Measurements from ENCODE around the gene TUBGCP4. TPM values are rescaled to one million over a fixed set of nuclear protein-coding genes. Genes with fewer than 3 reads are reported as not detected.
A peak's percentile ranks its signal among the peaks of the same experiment; 100 is the strongest.
"Not testable (repeated sequence)": the region's sequence is repeated elsewhere in the genome, so short reads cannot be mapped to it uniquely, and the experiment has no call there.

Gene TUBGCP4
- total and polyA plus RNA-seq, 3 experiments from 2014 or later: 11.3 to 44.0 (median 39.1) TPM

- Histone ChIP-seq H3K4me1 (ENCODE audit: insufficient read depth, low read length) (no peaks in the 10 kb centered on the region), H3K9me3 (ENCODE audit: low read length) (no peaks in the 10 kb centered on the region), H3K27ac (ENCODE audit: low read depth, low read length) (no peak overlapping the region), H3K27me3 (ENCODE audit: insufficient read depth, low read length, poor library complexity, severe bottlenecking) (no peaks in the 10 kb centered on the region), H3K36me3 (ENCODE audit: insufficient read depth, low read length) (peaks cover 39% of the 10 kb centered on the region), H3K4me3 (ENCODE audit: low read length) (no peak overlapping the region)
- peaks cover 12 to 83% (median 41%) of the 10 kb centered on the region in 3 donors for H3K36me3 Mint-ChIP-seq
- no peak overlapping the region for H3K4me3 Mint-ChIP-seq
- ChIA-PET CTCF (no interaction called here), POLR2A (no interaction called here)
- no peak overlapping the region for H3K27ac Mint-ChIP-seq
- DNase-seq: no peak
- H3K9me3 Mint-ChIP-seq: no peaks in the 10 kb centered on the region
- no peaks in the 10 kb centered on the region for H3K27me3 Mint-ChIP-seq
- H3K4me1 Mint-ChIP-seq: peaks cover 0 to 3% (median 0%) of the 10 kb centered on the region in 3 donors
These were observed 11.4 kb downstream of the TUBGCP4 start for GRCh38 chr15:43382310-43382709.

GRCh38 chr15:43383070-43383469 is 12.2 kb downstream of the TUBGCP4 start:
- POLR2A ChIA-PET: no interaction called here

GRCh38 chr15:43390723-43391122 is 19.8 kb downstream of the TUBGCP4 start:
- no peaks in the 10 kb centered on the region for H3K27me3 Mint-ChIP-seq
- peak overlapping the region in 1 of 8 donors; percentile 69 for H3K27ac Mint-ChIP-seq
- H3K4me1 ChIP-seq (ENCODE audit: insufficient read depth, low read length): no peaks in the 10 kb centered on the region
- POLR2A ChIA-PET: no interaction called here
- no peaks in the 10 kb centered on the region for H3K9me3 ChIP-seq (ENCODE audit: low read length)
- H3K27me3 ChIP-seq (ENCODE audit: insufficient read depth, low read length, poor library complexity, severe bottlenecking): no peaks in the 10 kb centered on the region
- H3K4me1 Mint-ChIP-seq: no peaks in the 10 kb centered on the region
- no peak for DNase-seq
- peak overlapping the region in 1 of 7 donors; percentile 15 for H3K4me3 Mint-ChIP-seq
- no peaks in the 10 kb centered on the region for H3K9me3 Mint-ChIP-seq
- H3K36me3 Mint-ChIP-seq: peaks cover 19 to 67% (median 26%) of the 10 kb centered on the region in 3 donors
- peaks cover 19% of the 10 kb centered on the region for H3K36me3 ChIP-seq (ENCODE audit: insufficient read depth, low read length)
- no peak overlapping the region for H3K4me3 ChIP-seq (ENCODE audit: low read length)
- CTCF ChIA-PET: interaction anchor here (1.2 kb wide), 1 partner anchor 15 kb away, joined by 3 read pairs; no protein-coding TSS in a partner anchor
- no peak overlapping the region for H3K27ac ChIP-seq (ENCODE audit: low read depth, low read length)

More at GRCh38 chr15:43383070-43383469, 12.2 kb downstream of the TUBGCP4 start:
- Mint-ChIP-seq H3K4me1 (peaks cover 0 to 1% (median 0%) of the 10 kb centered on the region in 3 donors), H3K27ac (no peak overlapping the region), H3K4me3 (no peak overlapping the region), H3K36me3 (peaks cover 12 to 83% (median 36%) of the 10 kb centered on the region in 3 donors), H3K27me3 (no peaks in the 10 kb centered on the region), H3K9me3 (no peaks in the 10 kb centered on the region)
- Histone ChIP-seq H3K4me3 (ENCODE audit: low read length) (no peak overlapping the region), H3K4me1 (ENCODE audit: insufficient read depth, low read length) (no peaks in the 10 kb centered on the region), H3K36me3 (ENCODE audit: insufficient read depth, low read length) (peaks cover 34% of the 10 kb centered on the region), H3K27ac (ENCODE audit: low read depth, low read length) (no peak overlapping the region), H3K9me3 (ENCODE audit: low read length) (no peaks in the 10 kb centered on the region), H3K27me3 (ENCODE audit: insufficient read depth, low read length, poor library complexity, severe bottlenecking) (no peaks in the 10 kb centered on the region)
- no peak for DNase-seq
- CTCF ChIA-PET: no interaction called here

GRCh38 chr15:43393592-43393991 is 22.7 kb downstream of the TUBGCP4 start:
- peak overlapping the region in 1 of 8 donors; percentile 28 for H3K27ac Mint-ChIP-seq
- H3K4me3 Mint-ChIP-seq; H3K27me3 Mint-ChIP-seq; H3K4me3 ChIP-seq (ENCODE audit: low read length); H3K4me1 ChIP-seq (ENCODE audit: insufficient read depth, low read length); H3K9me3 ChIP-seq (ENCODE audit: low read length); CTCF ChIA-PET; POLR2A ChIA-PET; DNase-seq; H3K27ac ChIP-seq (ENCODE audit: low read depth, low read length); H3K4me1 Mint-ChIP-seq; H3K27me3 ChIP-seq (ENCODE audit: insufficient read depth, low read length, poor library complexity, severe bottlenecking); H3K9me3 Mint-ChIP-seq: not testable (repeated sequence)
- H3K36me3 Mint-ChIP-seq: peaks cover 19 to 73% (median 41%) of the 10 kb centered on the region in 3 donors
- peaks cover 34% of the 10 kb centered on the region for H3K36me3 ChIP-seq (ENCODE audit: insufficient read depth, low read length)

- peaks cover 41% of the 10 kb centered on the region for H3K36me3 ChIP-seq (ENCODE audit: insufficient read depth, low read length)
- peaks cover 0 to 86% (median 22%) of the 10 kb centered on the region in 3 donors for H3K36me3 Mint-ChIP-seq
- H3K27me3 Mint-ChIP-seq: no peaks in the 10 kb centered on the region
- ChIA-PET CTCF (interaction anchor here (0.9 kb wide), 1 partner anchor 13 kb away, joined by 3 read pairs; no protein-coding TSS in a partner anchor), POLR2A (no interaction called here)
- no peaks in the 10 kb centered on the region for H3K27me3 ChIP-seq (ENCODE audit: insufficient read depth, low read length, poor library complexity, severe bottlenecking)
- no peaks in the 10 kb centered on the region for H3K9me3 ChIP-seq (ENCODE audit: low read length)
- peak overlapping the region in 3 of 8 donors; percentile 1 to 63 (median 24) for H3K27ac Mint-ChIP-seq
- H3K4me1 ChIP-seq (ENCODE audit: insufficient read depth, low read length): no peaks in the 10 kb centered on the region
- H3K4me3 Mint-ChIP-seq: no peak overlapping the region
- peaks cover 0 to 7% (median 0%) of the 10 kb centered on the region in 3 donors for H3K4me1 Mint-ChIP-seq
- no peaks in the 10 kb centered on the region for H3K9me3 Mint-ChIP-seq
- DNase-seq: no peak
- no peak overlapping the region for H3K27ac ChIP-seq (ENCODE audit: low read depth, low read length)
- no peak overlapping the region for H3K4me3 ChIP-seq (ENCODE audit: low read length)
These were observed 31.4 kb downstream of the TUBGCP4 start for GRCh38 chr15:43402255-43402654.

- Mint-ChIP-seq H3K4me1 (peaks cover 0 to 7% (median 0%) of the 10 kb centered on the region in 3 donors), H3K27me3 (no peaks in the 10 kb centered on the region), H3K9me3 (no peaks in the 10 kb centered on the region), H3K36me3 (peaks cover 0 to 86% (median 18%) of the 10 kb centered on the region in 3 donors), H3K27ac (peak overlapping the region in 2 of 8 donors; percentile 58 to 75), H3K4me3 (no peak overlapping the region)
- H3K9me3 ChIP-seq (ENCODE audit: low read length): no peaks in the 10 kb centered on the region
- H3K27me3 ChIP-seq (ENCODE audit: insufficient read depth, low read length, poor library complexity, severe bottlenecking): no peaks in the 10 kb centered on the region
- DNase-seq: no peak
- no peak overlapping the region for H3K4me3 ChIP-seq (ENCODE audit: low read length)
- ChIA-PET POLR2A (no interaction called here), CTCF (interaction anchor here (1.0 kb wide), 1 partner anchor 8 kb away, joined by 3 read pairs; no protein-coding TSS in a partner anchor)
- H3K27ac ChIP-seq (ENCODE audit: low read depth, low read length): no peak overlapping the region
- H3K36me3 ChIP-seq (ENCODE audit: insufficient read depth, low read length): peaks cover 38% of the 10 kb centered on the region
- H3K4me1 ChIP-seq (ENCODE audit: insufficient read depth, low read length): no peaks in the 10 kb centered on the region
These were observed 32.7 kb downstream of the TUBGCP4 start for GRCh38 chr15:43403616-43404015.

- no peaks in the 10 kb centered on the region for H3K27me3 ChIP-seq (ENCODE audit: insufficient read depth, low read length, poor library complexity, severe bottlenecking)
- DNase-seq: no peak
- ChIA-PET CTCF (no interaction called here), POLR2A (no interaction called here)
- Mint-ChIP-seq H3K36me3 (peaks cover 0 to 86% (median 21%) of the 10 kb centered on the region in 3 donors), H3K4me1 (peaks cover 0 to 7% (median 0%) of the 10 kb centered on the region in 3 donors), H3K4me3 (no peak overlapping the region), H3K27ac (peak overlapping the region in 5 of 8 donors; percentile 12 to 75 (median 48)), H3K27me3 (no peaks in the 10 kb centered on the region), H3K9me3 (no peaks in the 10 kb centered on the region)
- peaks cover 36% of the 10 kb centered on the region for H3K36me3 ChIP-seq (ENCODE audit: insufficient read depth, low read length)
- no peaks in the 10 kb centered on the region for H3K9me3 ChIP-seq (ENCODE audit: low read length)
- H3K4me1 ChIP-seq (ENCODE audit: insufficient read depth, low read length): no peaks in the 10 kb centered on the region
- no peak overlapping the region for H3K4me3 ChIP-seq (ENCODE audit: low read length)
- H3K27ac ChIP-seq (ENCODE audit: low read depth, low read length): no peak overlapping the region
These were observed 33.2 kb downstream of the TUBGCP4 start for GRCh38 chr15:43404130-43404529.

- Mint-ChIP-seq H3K27me3 (no peaks in the 10 kb centered on the region), H3K9me3 (no peaks in the 10 kb centered on the region), H3K27ac (peak overlapping the region in 2 of 8 donors; percentile 1 to 40), H3K4me3 (no peak overlapping the region), H3K4me1 (peaks cover 0 to 7% (median 0%) of the 10 kb centered on the region in 3 donors), H3K36me3 (peaks cover 0 to 91% (median 25%) of the 10 kb centered on the region in 3 donors)
- CTCF ChIA-PET: interaction anchor here (1.8 kb wide), 1 partner anchor 108 kb away, joined by 5 read pairs; no protein-coding TSS in a partner anchor
- no peak overlapping the region for H3K4me3 ChIP-seq (ENCODE audit: low read length)
- H3K36me3 ChIP-seq (ENCODE audit: insufficient read depth, low read length): peaks cover 40% of the 10 kb centered on the region
- H3K27me3 ChIP-seq (ENCODE audit: insufficient read depth, low read length, poor library complexity, severe bottlenecking): no peaks in the 10 kb centered on the region
- H3K27ac ChIP-seq (ENCODE audit: low read depth, low read length): no peak overlapping the region
- no peak for DNase-seq
- no peaks in the 10 kb centered on the region for H3K4me1 ChIP-seq (ENCODE audit: insufficient read depth, low read length)
- no peaks in the 10 kb centered on the region for H3K9me3 ChIP-seq (ENCODE audit: low read length)
- POLR2A ChIA-PET: no interaction called here
These were observed 35.3 kb downstream of the TUBGCP4 start for GRCh38 chr15:43406189-43406588.

Measured in CD8-positive, alpha-beta memory T cell (primary cell).